ENCODE results near the gene SLC4A9.

Gene SLC4A9

DNA sequence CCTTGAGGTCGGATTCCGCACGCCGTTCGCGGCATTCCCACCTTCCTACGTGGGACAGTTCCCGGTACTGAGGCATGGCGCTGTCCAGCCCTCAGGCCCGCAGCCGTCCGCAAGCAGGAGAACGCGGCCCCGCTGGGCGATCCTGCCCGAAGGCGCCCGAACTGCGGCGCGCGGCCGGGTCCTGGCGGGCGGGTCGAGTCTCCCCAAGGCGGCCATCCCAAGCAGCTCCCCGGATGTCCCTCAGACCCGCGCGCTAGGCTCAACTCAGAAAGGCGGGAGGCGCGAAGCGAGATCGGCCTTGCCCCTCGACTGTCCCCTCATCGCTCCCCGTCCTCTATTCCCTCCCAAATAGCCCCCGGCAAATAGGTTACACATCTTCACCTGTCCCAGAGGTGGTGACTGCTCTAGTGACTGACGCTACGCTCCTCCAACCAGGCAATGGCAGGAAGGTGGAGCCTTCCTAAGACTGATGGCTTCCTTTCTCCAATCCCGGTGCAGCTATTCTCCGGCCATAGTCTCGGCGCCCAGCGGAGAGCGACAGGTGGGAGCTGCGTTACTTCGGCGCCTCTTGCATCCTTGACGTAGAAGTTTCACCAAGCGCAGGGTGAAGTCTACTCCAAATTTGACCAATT is 40.9 kb downstream of the SLC4A9 start:
- peak overlapping the region; percentile 34; the same call in 1 of the 2 replicates for H3K27ac ChIP-seq (ENCODE audit: low read depth, low read length)
- no peaks in the 10 kb centered on the region for H3K36me3 ChIP-seq (ENCODE audit: insufficient read depth, low read length)
- peak overlapping the region; percentile 91 for H2AFZ ChIP-seq (ENCODE audit: low read length, unreplicated experiment)
- H3K79me2 ChIP-seq (ENCODE audit: control insufficient read depth, insufficient read depth, low read length, unreplicated experiment), result peaks cover 42% of the 10 kb centered on the region
- H3K4me3 ChIP-seq (ENCODE audit: low read depth, low read length), result peak overlapping the region; percentile 99
- H3K4me1 ChIP-seq (ENCODE audit: control insufficient read depth, insufficient read depth, low read length, unreplicated experiment), result peaks cover 18% of the 10 kb centered on the region
- no peaks in the 10 kb centered on the region for H3K27me3 ChIP-seq (ENCODE audit: insufficient read depth, low read length)

DNA sequence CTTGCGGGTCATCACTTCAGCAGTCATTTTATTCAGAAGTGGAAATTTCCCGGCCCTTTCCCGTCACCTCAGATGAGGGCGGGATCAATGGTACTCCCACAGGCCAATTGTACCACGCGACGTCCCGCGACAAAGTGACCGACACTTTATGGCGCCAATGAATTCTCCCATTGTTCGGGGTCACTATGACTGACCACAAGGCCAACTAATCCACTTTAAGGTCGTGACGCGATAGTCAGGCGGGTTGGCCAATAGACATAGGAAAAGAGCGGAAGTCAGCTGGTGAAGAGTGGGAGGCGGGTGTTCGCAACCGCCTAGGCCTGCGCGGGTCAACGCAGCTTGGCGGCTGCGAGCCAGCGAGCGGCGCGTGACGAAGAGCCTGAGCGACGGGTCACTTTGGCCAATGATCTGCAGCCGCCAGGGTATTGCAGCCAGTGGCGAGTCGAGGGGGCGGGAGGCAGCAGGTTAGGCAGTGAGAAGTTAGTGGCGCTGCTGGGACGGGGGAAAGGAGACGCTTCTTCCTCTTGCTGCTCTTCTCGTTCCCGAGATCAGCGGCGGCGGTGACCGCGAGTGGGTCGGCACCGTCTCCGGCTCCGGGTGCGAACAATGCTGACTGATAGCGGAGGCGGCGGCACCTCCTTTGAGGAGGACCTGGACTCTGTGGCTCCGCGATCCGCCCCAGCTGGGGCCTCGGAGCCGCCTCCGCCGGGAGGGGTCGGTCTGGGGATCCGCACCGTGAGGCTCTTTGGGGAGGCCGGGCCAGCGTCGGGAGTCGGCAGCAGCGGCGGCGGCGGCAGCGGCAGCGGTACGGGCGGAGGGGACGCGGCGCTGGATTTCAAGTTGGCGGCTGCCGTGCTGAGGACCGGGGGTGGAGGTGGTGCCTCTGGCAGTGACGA is 41.6 kb downstream of the SLC4A9 start, which contains the start of gene ANKHD1:
Gene ANKHD1 (plus strand): TSS at position 472 of the 896 bp plus-strand sequence. CDS start 135 bp downstream, at position 607.
- Histone ChIP-seq H2AFZ (ENCODE audit: low read length, unreplicated experiment) (peak within 1 kb of the TSS; percentile 91), H3K4me1 (ENCODE audit: control insufficient read depth, insufficient read depth, low read length, unreplicated experiment) (peaks cover 18% of the 10 kb centered on the region), H3K79me2 (ENCODE audit: control insufficient read depth, insufficient read depth, low read length, unreplicated experiment) (peaks cover 49% of the 10 kb centered on the region), H3K36me3 (ENCODE audit: insufficient read depth, low read length) (no peaks in the 10 kb centered on the region), H3K27ac (ENCODE audit: low read depth, low read length) (peak within 1 kb of the TSS; percentile 75), H3K4me3 (ENCODE audit: low read depth, low read length) (peak within 1 kb of the TSS; percentile 99), H3K27me3 (ENCODE audit: insufficient read depth, low read length) (no peaks in the 10 kb centered on the region)

DNA sequence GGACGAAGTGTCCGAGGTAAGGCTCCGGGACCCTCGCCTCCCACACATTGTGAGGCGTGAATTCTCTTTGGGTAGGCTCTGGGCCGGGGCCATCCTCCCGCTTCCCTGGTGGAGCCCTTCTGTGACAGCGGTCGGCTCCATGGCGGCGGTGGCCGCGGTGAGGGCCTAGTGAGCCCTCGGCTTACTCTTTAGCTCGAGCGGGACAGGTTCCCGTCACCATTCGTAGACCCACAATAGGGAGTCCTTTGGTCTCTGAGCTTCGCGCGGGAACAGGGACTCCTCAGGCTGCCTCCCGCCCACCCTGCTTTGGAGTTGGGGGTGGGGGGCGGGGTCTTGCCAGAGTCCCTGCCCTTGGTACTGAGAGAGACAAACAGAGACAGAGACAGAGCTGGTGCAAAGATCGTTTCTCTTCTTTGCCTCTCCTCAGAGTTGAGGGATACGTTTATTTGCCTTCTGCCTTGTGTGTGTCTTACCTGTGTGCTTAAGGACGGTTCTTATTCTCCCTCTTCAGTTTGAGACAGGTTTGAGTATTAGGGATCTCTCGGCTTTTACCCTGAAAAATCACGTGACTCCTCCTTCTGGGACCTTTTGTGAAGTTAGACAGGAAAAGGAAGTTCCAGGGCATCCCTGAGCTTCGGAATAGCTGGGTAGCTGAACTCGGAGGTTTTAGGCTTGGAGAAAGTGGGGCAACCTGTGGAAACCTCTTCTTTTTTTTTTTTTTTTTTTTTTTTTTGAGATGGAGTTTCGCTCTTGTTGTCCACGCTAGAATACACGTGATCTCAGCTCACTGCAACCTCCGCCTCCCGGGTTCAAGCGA is 42.5 kb downstream of the SLC4A9 start:
- peaks cover 55% of the 10 kb centered on the region for H3K79me2 ChIP-seq (ENCODE audit: control insufficient read depth, insufficient read depth, low read length, unreplicated experiment)
- H3K4me3 ChIP-seq (ENCODE audit: low read depth, low read length), result peak overlapping the region; percentile 99
- H3K36me3 ChIP-seq (ENCODE audit: insufficient read depth, low read length), result no peaks in the 10 kb centered on the region
- H2AFZ ChIP-seq (ENCODE audit: low read length, unreplicated experiment), result peak overlapping the region; percentile 61
- H3K4me1 ChIP-seq (ENCODE audit: control insufficient read depth, insufficient read depth, low read length, unreplicated experiment), result peaks cover 18% of the 10 kb centered on the region
- no peaks in the 10 kb centered on the region for H3K27me3 ChIP-seq (ENCODE audit: insufficient read depth, low read length)
- H3K27ac ChIP-seq (ENCODE audit: low read depth, low read length), result peak overlapping the region; percentile 75

DNA sequence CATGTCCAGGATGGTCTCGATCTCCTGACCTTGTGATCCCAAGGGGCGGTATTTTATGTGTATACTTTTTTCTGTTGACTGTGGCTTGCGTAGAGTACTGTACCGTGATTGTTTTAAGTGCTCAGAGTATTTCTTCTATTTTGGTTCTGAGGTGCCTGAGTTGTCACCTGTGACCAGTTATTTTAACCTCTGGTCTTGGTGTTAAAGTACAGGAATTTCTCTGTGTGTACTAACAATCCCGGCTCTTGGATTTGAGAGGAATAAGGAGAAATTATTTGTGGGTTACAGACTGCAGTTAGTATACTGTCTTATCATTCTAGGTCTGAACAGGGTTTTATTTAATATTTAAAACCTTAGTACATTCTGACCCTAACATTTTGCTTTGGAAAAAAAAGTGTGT is 43.6 kb downstream of the SLC4A9 start:
- no peaks in the 10 kb centered on the region for H3K36me3 ChIP-seq (ENCODE audit: insufficient read depth, low read length)
- H3K27me3 ChIP-seq (ENCODE audit: insufficient read depth, low read length), result no peaks in the 10 kb centered on the region
- H3K4me3 ChIP-seq (ENCODE audit: low read depth, low read length), result peak overlapping the region; percentile 99
- H2AFZ ChIP-seq (ENCODE audit: low read length, unreplicated experiment), result no peak overlapping the region
- H3K4me1 ChIP-seq (ENCODE audit: control insufficient read depth, insufficient read depth, low read length, unreplicated experiment), result peaks cover 18% of the 10 kb centered on the region
- peaks cover 64% of the 10 kb centered on the region for H3K79me2 ChIP-seq (ENCODE audit: control insufficient read depth, insufficient read depth, low read length, unreplicated experiment)
- H3K27ac ChIP-seq (ENCODE audit: low read depth, low read length), result no peak overlapping the region

DNA sequence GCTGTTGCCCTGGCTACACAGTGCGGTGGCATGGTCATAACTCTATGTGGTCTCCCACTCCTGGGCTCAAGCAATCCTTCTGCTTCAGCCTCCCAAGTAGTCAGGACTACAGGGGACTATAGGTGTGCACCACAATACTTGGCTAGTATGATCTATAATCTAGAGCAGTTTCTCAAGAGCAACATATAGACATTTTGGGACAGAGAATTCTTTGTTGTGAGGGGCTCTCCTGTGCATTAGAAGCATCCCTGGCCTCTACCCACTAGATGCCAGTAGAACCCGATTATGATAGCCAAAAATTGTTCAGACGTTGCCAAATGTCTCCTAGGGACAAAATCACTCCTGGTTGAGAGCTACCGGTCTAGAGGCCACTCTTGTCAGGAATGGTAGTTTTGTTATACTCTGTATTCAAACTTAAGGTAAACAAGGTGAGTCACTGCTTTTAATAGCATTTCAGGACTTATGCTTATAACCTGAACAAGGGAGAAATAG is 48.8 kb downstream of the SLC4A9 start:
- Histone ChIP-seq H2AFZ (ENCODE audit: low read length, unreplicated experiment) (no peak overlapping the region), H3K4me1 (ENCODE audit: control insufficient read depth, insufficient read depth, low read length, unreplicated experiment) (peaks cover 15% of the 10 kb centered on the region), H3K4me3 (ENCODE audit: low read depth, low read length) (no peak overlapping the region), H3K27me3 (ENCODE audit: insufficient read depth, low read length) (no peaks in the 10 kb centered on the region), H3K79me2 (ENCODE audit: control insufficient read depth, insufficient read depth, low read length, unreplicated experiment) (peaks cover 72% of the 10 kb centered on the region), H3K27ac (ENCODE audit: low read depth, low read length) (no peak overlapping the region), H3K36me3 (ENCODE audit: insufficient read depth, low read length) (no peaks in the 10 kb centered on the region)

DNA sequence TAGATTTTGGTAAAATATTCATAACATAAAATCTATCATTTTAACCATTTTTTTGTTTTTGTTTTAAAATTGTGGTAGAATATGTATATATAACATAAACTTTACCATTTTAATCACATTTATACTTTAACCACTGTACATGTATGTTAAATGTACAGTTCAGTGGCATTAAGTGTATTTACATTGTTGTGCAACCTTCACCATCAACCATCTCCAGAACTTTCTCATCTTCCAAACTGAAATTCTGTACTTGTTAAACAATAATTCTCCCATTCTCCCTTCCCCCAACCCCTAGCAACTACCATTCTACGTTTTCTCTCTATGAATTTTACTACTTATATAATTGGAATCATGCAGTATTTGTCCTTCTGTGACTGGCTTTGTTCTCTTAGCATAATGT is 53.2 kb downstream of the SLC4A9 start:
- no peaks in the 10 kb centered on the region for H3K36me3 ChIP-seq (ENCODE audit: insufficient read depth, low read length)
- H2AFZ ChIP-seq (ENCODE audit: low read length, unreplicated experiment), result no peak overlapping the region
- no peaks in the 10 kb centered on the region for H3K27me3 ChIP-seq (ENCODE audit: insufficient read depth, low read length)
- peaks cover 62% of the 10 kb centered on the region for H3K79me2 ChIP-seq (ENCODE audit: control insufficient read depth, insufficient read depth, low read length, unreplicated experiment)
- peaks cover 5% of the 10 kb centered on the region for H3K4me1 ChIP-seq (ENCODE audit: control insufficient read depth, insufficient read depth, low read length, unreplicated experiment)
- no peak overlapping the region for H3K27ac ChIP-seq (ENCODE audit: low read depth, low read length)
- no peak overlapping the region for H3K4me3 ChIP-seq (ENCODE audit: low read depth, low read length)

DNA sequence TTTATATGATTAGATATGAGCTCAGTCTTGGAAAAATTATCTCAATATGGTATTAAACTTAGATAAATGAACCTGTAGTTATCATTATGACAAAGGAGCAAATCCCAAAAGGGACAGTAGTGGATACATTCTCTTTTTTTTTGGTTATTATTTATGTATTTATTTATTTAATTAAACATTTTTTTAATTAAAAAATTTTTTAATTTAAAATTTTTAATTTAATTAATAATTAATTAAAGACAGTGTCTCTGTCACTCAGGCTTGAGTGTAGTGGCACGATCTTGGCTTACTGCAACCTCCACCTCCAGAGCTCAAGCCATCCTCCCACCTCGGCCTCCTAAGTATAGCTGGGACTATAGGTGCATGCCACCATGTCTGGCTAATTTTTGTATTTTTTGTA is 57.2 kb downstream of the SLC4A9 start:
- Histone ChIP-seq H3K27ac (ENCODE audit: low read depth, low read length) (no peak overlapping the region), H2AFZ (ENCODE audit: low read length, unreplicated experiment) (no peak overlapping the region), H3K79me2 (ENCODE audit: control insufficient read depth, insufficient read depth, low read length, unreplicated experiment) (peaks cover 68% of the 10 kb centered on the region), H3K4me3 (ENCODE audit: low read depth, low read length) (no peak overlapping the region), H3K4me1 (ENCODE audit: control insufficient read depth, insufficient read depth, low read length, unreplicated experiment) (peaks cover 6% of the 10 kb centered on the region), H3K27me3 (ENCODE audit: insufficient read depth, low read length) (no peaks in the 10 kb centered on the region), H3K36me3 (ENCODE audit: insufficient read depth, low read length) (no peaks in the 10 kb centered on the region)

DNA sequence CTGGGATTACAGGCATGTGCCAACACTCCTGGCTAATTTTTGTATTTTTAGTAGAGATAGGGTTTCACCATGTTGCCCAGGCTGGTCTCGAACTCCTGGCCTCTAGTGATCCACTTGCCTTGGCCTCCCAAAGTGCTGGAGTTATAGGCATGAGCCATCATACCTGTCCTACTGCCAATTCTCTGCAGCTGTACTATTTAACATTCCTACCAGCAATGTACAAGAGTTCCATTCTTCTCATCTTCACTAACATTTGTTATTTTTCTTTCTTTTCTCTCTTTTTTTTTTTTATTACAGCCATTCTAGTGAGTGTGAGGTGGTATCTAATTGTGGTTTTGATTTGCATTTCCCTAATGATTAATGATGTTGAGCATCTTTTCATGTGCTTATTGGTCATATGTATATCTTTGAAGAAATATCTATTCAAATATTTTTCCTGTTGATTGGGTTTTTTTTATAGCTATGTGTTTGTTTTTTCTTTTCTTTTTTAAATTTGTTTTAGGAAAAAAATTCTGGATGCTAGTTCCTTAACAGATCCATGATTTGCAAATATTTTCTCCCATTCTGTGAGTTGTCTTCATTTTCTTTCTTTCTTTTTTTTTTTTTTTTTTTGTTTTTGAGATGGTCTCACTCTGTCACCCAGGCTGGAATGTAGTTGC is 59.0 kb downstream of the SLC4A9 start:
- H3K4me1 ChIP-seq (ENCODE audit: control insufficient read depth, insufficient read depth, low read length, unreplicated experiment), result peaks cover 6% of the 10 kb centered on the region
- H2AFZ ChIP-seq (ENCODE audit: low read length, unreplicated experiment), result no peak overlapping the region
- H3K27ac ChIP-seq (ENCODE audit: low read depth, low read length), result no peak overlapping the region
- no peaks in the 10 kb centered on the region for H3K27me3 ChIP-seq (ENCODE audit: insufficient read depth, low read length)
- H3K4me3 ChIP-seq (ENCODE audit: low read depth, low read length), result no peak overlapping the region
- peaks cover 72% of the 10 kb centered on the region for H3K79me2 ChIP-seq (ENCODE audit: control insufficient read depth, insufficient read depth, low read length, unreplicated experiment)
- no peaks in the 10 kb centered on the region for H3K36me3 ChIP-seq (ENCODE audit: insufficient read depth, low read length)

DNA sequence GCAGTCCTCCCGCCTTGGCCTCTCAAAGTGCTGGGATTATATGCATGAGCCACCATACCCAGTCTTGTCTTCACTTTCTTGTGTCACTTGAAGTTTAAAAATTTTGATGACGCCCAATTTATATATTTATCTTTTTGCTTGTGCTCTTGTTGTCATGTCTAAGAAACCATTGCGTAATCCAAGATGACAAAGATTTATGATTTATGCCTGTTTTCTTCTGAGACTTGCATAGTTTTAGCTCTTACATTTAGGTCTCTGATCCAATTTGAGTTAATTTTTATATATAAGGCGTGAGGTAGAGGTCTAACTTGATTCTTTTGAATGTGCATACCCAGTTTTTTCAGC is 60.2 kb downstream of the SLC4A9 start:
- Histone ChIP-seq H3K27me3 (ENCODE audit: insufficient read depth, low read length) (no peaks in the 10 kb centered on the region), H3K4me3 (ENCODE audit: low read depth, low read length) (no peak overlapping the region), H3K27ac (ENCODE audit: low read depth, low read length) (no peak overlapping the region), H3K79me2 (ENCODE audit: control insufficient read depth, insufficient read depth, low read length, unreplicated experiment) (peaks cover 73% of the 10 kb centered on the region), H2AFZ (ENCODE audit: low read length, unreplicated experiment) (no peak overlapping the region), H3K36me3 (ENCODE audit: insufficient read depth, low read length) (no peaks in the 10 kb centered on the region), H3K4me1 (ENCODE audit: control insufficient read depth, insufficient read depth, low read length, unreplicated experiment) (peaks cover 6% of the 10 kb centered on the region)

Measured in ACC112 (cell line).